ENCODE results near the gene GPR161.

GPR161 gene

GRCh38 chr1:168110896-168111545 is 25.7 kb downstream of the GPR161 start:
- Mint-ChIP-seq H3K36me3 (no peaks in the 10 kb centered on the region), H3K4me3 (no peak overlapping the region), H3K4me1 (no peaks in the 10 kb centered on the region), H3K27ac (no peak overlapping the region), H3K27me3 (peaks cover 12% of the 10 kb centered on the region), H3K9me3 (no peaks in the 10 kb centered on the region)
- no peak for DNase-seq
- CTCF ChIA-PET: no interaction called here

- Mint-ChIP-seq H3K4me1 (no peaks in the 10 kb centered on the region), H3K36me3 (no peaks in the 10 kb centered on the region), H3K4me3 (no peak overlapping the region), H3K27me3 (peaks cover 22% of the 10 kb centered on the region), H3K27ac (no peak overlapping the region), H3K9me3 (no peaks in the 10 kb centered on the region)
- CTCF ChIA-PET: no interaction called here
- DNase-seq: no peak
Observed at GRCh38 chr1:168106274-168106673, 30.5 kb downstream of the GPR161 start.

- no peaks in the 10 kb centered on the region for H3K9me3 Mint-ChIP-seq
- CTCF ChIA-PET: no interaction called here
- no peak overlapping the region for H3K4me3 Mint-ChIP-seq
- H3K4me1 Mint-ChIP-seq: no peaks in the 10 kb centered on the region
- H3K27ac Mint-ChIP-seq: no peak overlapping the region
- H3K27me3 Mint-ChIP-seq: peaks cover 18% of the 10 kb centered on the region
- H3K36me3 Mint-ChIP-seq: no peaks in the 10 kb centered on the region
- DNase-seq: no peak
Observed at GRCh38 chr1:168105846-168106245, 30.9 kb downstream of the GPR161 start.

GRCh38 chr1:168104535-168104934 is 32.2 kb downstream of the GPR161 start:
- Mint-ChIP-seq H3K27me3 (peaks cover 16% of the 10 kb centered on the region), H3K4me3 (no peak overlapping the region), H3K4me1 (no peaks in the 10 kb centered on the region), H3K27ac (no peak overlapping the region), H3K36me3 (no peaks in the 10 kb centered on the region), H3K9me3 (no peaks in the 10 kb centered on the region)
- no peak for DNase-seq
- CTCF ChIA-PET: interaction anchor here (2.2 kb wide), 1 partner anchor 23 kb away, joined by 9 read pairs; no protein-coding TSS in a partner anchor

- peaks cover 11% of the 10 kb centered on the region for H3K27me3 Mint-ChIP-seq
- H3K4me3 Mint-ChIP-seq: no peak overlapping the region
- no peak for DNase-seq
- no peaks in the 10 kb centered on the region for H3K4me1 Mint-ChIP-seq
- no peaks in the 10 kb centered on the region for H3K36me3 Mint-ChIP-seq
- H3K9me3 Mint-ChIP-seq: no peaks in the 10 kb centered on the region
- no peak overlapping the region for H3K27ac Mint-ChIP-seq
- CTCF ChIA-PET: interaction anchor here (2.2 kb wide), 1 partner anchor 21 kb away, joined by 9 read pairs; no protein-coding TSS in a partner anchor
Observed at GRCh38 chr1:168102487-168102886, 34.2 kb downstream of the GPR161 start.

- DNase-seq: no peak
- no peaks in the 10 kb centered on the region for H3K4me1 Mint-ChIP-seq
- H3K9me3 Mint-ChIP-seq: no peaks in the 10 kb centered on the region
- no peak overlapping the region for H3K27ac Mint-ChIP-seq
- H3K36me3 Mint-ChIP-seq: no peaks in the 10 kb centered on the region
- H3K4me3 Mint-ChIP-seq: no peak overlapping the region
- peaks cover 11% of the 10 kb centered on the region for H3K27me3 Mint-ChIP-seq
- CTCF ChIA-PET: interaction anchor here (0.7 to 1.0 kb wide), 2 partner anchors 11 to 16 kb away, joined by 3 to 4 read pairs; no protein-coding TSS in a partner anchor
Observed at GRCh38 chr1:168101336-168101735, 35.4 kb downstream of the GPR161 start.

- no peaks in the 10 kb centered on the region for H3K4me1 Mint-ChIP-seq
- no peak overlapping the region for H3K27ac Mint-ChIP-seq
- no peak overlapping the region for H3K4me3 Mint-ChIP-seq
- peaks cover 11% of the 10 kb centered on the region for H3K27me3 Mint-ChIP-seq
- CTCF ChIA-PET: no interaction called here
- no peaks in the 10 kb centered on the region for H3K36me3 Mint-ChIP-seq
- H3K9me3 Mint-ChIP-seq: no peaks in the 10 kb centered on the region
- DNase-seq: no peak
Observed at GRCh38 chr1:168100315-168101002, 36.3 kb downstream of the GPR161 start.

GRCh38 chr1:168099337-168099801 is 37.4 kb downstream of the GPR161 start:
- H3K27me3 Mint-ChIP-seq: peaks cover 8% of the 10 kb centered on the region
- no peak for DNase-seq
- CTCF ChIA-PET: no interaction called here

GRCh38 chr1:168098534-168099320 is 38.0 kb downstream of the GPR161 start:
- H3K9me3 Mint-ChIP-seq: no peaks in the 10 kb centered on the region
- no peak overlapping the region for H3K4me3 Mint-ChIP-seq
- no peaks in the 10 kb centered on the region for H3K4me1 Mint-ChIP-seq
- H3K27me3 Mint-ChIP-seq: peaks cover 8% of the 10 kb centered on the region
- H3K27ac Mint-ChIP-seq: no peak overlapping the region
- H3K36me3 Mint-ChIP-seq: no peaks in the 10 kb centered on the region
- DNase-seq: no peak
- CTCF ChIA-PET: interaction anchor here (0.6 to 0.7 kb wide), 2 partner anchors 14 to 47 kb away, joined by 3 read pairs; no protein-coding TSS in a partner anchor

More at GRCh38 chr1:168099337-168099801, 37.4 kb downstream of the GPR161 start:
- Mint-ChIP-seq H3K27ac (no peak overlapping the region), H3K4me1 (no peaks in the 10 kb centered on the region), H3K9me3 (no peaks in the 10 kb centered on the region), H3K4me3 (no peak overlapping the region), H3K36me3 (no peaks in the 10 kb centered on the region)

- no peaks in the 10 kb centered on the region for H3K9me3 Mint-ChIP-seq
- CTCF ChIA-PET: interaction anchor here (0.6 to 0.7 kb wide), 3 partner anchors 13 to 204 kb away, joined by 3 read pairs; no protein-coding TSS in a partner anchor
- H3K36me3 Mint-ChIP-seq: no peaks in the 10 kb centered on the region
- no peak for DNase-seq
- H3K4me3 Mint-ChIP-seq: no peak overlapping the region
- H3K4me1 Mint-ChIP-seq: no peaks in the 10 kb centered on the region
- peaks cover 12% of the 10 kb centered on the region for H3K27me3 Mint-ChIP-seq
- no peak overlapping the region for H3K27ac Mint-ChIP-seq
Observed at GRCh38 chr1:168097921-168098528, 38.7 kb downstream of the GPR161 start.

- no peak for DNase-seq
- Mint-ChIP-seq H3K27ac (no peak overlapping the region), H3K9me3 (no peaks in the 10 kb centered on the region)
Observed at GRCh38 chr1:168096296-168097165, 40.2 kb downstream of the GPR161 start.

GRCh38 chr1:168095476-168095875 is 41.3 kb downstream of the GPR161 start:
- H3K4me1 Mint-ChIP-seq: no peaks in the 10 kb centered on the region
- CTCF ChIA-PET: interaction anchor here (1.2 kb wide), 1 partner anchor 13 kb away, joined by 6 read pairs; no protein-coding TSS in a partner anchor

More at GRCh38 chr1:168096296-168097165, 40.2 kb downstream of the GPR161 start:
- H3K36me3 Mint-ChIP-seq: no peaks in the 10 kb centered on the region
- CTCF ChIA-PET: no interaction called here
- H3K4me3 Mint-ChIP-seq: no peak overlapping the region
- H3K27me3 Mint-ChIP-seq: peaks cover 12% of the 10 kb centered on the region
- no peaks in the 10 kb centered on the region for H3K4me1 Mint-ChIP-seq

GRCh38 chr1:168093616-168094015 is 43.1 kb downstream of the GPR161 start:
- peaks cover 20% of the 10 kb centered on the region for H3K27me3 Mint-ChIP-seq
- no peaks in the 10 kb centered on the region for H3K36me3 Mint-ChIP-seq
- H3K9me3 Mint-ChIP-seq: no peaks in the 10 kb centered on the region
- no peak for DNase-seq
- no peaks in the 10 kb centered on the region for H3K4me1 Mint-ChIP-seq
- H3K27ac Mint-ChIP-seq: no peak overlapping the region
- no peak overlapping the region for H3K4me3 Mint-ChIP-seq
- CTCF ChIA-PET: interaction anchor here (0.6 to 1.3 kb wide), 3 partner anchors 11 to 160 kb away, joined by 3 to 4 read pairs (median 3); no protein-coding TSS in a partner anchor

More at GRCh38 chr1:168095476-168095875, 41.3 kb downstream of the GPR161 start:
- Mint-ChIP-seq H3K9me3 (no peaks in the 10 kb centered on the region), H3K36me3 (no peaks in the 10 kb centered on the region), H3K27ac (no peak overlapping the region), H3K27me3 (peaks cover 16% of the 10 kb centered on the region), H3K4me3 (no peak overlapping the region)
- no peak for DNase-seq
